ENCODE results near the gene CBX5.
"Not testable (repeated sequence)": the region's sequence is repeated elsewhere in the genome, so short reads cannot be mapped to it uniquely, and the experiment has no call there.

The CBX5 gene

GRCh38 chr12:54227927-54228326, 52.0 kb downstream of the CBX5 start:
- FAIRE-seq; DNase-seq (ENCODE audit: low spot score): not testable (repeated sequence)

DNA sequence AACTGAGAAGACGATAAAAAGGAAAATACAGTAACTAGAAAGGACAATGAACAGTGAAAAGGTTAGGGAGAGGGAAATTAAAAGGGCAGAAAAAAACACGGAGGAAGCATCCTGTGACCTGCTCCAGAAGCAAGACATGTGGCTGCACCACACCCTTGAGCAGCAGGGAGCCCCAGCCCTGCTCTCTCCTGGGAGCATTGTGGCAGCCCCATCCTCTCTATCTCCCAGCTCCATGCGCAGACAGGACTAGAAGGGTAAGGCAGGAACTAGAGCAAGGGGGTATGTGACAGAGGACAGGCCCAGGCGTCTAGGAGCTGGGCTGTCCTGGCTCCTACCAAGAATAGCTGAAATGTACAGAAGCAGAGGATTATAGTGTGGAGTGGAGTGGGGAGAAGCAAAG, 52.5 kb downstream of the CBX5 start:
- FAIRE-seq (no peak), DNase-seq (ENCODE audit: low spot score) (no peak)

- DNase-seq (ENCODE audit: low spot score) (no peak), FAIRE-seq (no peak)
Measured at GRCh38 chr12:54225666-54226065, 54.3 kb downstream of the CBX5 start.

DNA sequence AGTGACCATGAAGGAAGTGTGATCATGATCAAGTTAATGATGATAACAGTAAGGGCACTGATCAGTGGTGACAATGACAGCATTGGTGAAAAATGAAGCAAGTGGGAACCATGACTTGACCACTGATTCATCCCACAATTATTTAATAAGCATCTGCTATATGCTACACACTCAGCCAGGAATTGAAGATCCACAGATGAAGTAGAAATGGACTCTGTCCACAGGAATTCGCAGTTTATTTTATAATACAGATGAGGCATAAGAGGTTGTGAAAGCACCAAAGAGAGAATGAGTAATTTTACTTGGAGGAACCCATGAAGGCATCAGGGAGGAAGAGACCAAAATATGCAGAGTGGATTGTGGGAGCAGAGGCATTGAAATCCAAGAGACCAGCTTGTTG, 57.3 kb downstream of the CBX5 start:
- DNase-seq (ENCODE audit: low spot score): peak; percentile 95
- peak; percentile 96 for FAIRE-seq

DNA sequence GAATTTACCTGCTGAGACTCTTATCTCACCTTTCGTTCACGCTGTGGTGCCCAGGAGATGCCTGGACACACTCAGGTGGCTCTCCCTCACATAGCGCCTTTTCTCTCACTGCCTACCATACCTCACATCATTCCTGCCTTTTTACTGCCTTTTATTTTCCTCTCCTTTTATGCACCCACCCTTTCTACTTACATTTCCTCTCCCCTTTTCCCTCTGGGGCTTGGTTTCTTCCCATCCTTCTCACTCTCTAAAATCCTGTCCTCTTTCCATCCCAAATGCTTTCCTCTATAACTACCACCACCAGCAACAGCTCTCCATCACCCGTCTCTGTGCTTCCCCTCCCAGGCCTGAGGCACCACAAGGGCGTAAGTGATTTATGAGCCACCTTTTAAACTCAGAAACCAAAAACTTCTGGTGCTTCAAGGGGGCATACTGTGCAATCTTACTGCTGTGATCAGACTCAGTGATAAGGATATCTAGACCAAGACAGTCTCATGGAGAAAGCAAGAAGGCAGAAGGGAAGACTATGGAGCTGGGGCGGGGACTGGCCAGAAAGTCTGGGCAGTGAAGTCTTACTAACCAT, 58.4 kb downstream of the CBX5 start:
- FAIRE-seq (no peak), DNase-seq (ENCODE audit: low spot score) (no peak)

GRCh38 chr12:54220567-54220966, 59.4 kb downstream of the CBX5 start:
- DNase-seq (ENCODE audit: low spot score) (no peak), FAIRE-seq (no peak)

DNA sequence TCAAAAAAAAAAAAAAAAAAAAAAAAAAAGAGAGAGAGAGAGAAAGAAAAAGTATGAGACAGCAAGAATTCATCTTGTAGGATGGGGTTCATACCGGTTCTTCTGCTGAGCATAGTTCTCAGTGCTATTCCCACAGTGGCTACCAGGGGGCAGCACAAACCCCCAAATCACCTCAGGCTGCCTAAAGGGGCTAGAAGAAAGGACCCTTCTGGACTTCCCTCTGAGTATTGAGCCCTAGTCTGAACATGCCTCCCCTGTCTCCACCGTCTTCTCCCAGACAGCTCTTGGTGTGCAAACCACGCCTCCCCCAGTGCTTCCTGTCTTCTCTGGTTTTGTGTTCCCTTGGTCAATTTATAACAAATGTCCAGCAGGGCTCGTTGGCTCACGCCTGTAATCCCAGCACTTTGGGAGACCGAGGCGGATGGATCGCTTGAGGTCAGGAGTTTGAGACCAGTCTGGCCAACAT, 59.8 kb downstream of the CBX5 start:
- no peak for FAIRE-seq
- peak; percentile 84 for DNase-seq (ENCODE audit: low spot score)

DNA sequence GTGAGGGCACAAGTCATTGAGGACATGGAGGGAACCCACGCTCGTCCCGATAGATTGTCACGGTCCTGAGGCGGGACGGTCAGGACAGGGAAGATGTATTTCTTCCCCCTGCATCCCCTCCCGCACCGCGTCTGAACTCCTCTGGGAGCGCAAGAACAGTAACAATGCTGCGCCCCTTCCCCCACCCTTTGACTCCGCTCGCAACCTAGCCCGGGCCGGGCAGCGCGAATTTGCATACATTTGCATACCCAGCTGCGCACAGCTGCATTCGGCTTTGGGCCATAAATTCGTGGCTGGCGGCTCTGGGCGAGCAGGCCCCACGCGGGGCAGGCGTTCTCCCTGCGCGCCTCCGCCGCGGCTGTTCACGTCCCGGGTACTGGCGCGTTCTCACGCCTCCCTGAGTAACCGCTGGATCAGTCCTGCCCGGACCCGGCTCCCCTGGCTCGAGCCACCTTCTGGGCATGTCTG, 62.1 kb downstream of the CBX5 start:
- no peak for FAIRE-seq
- no peak for DNase-seq (ENCODE audit: low spot score)

- no peak for FAIRE-seq
- DNase-seq (ENCODE audit: low spot score): peak; percentile 60
Measured at GRCh38 chr12:54216797-54217661, 62.9 kb downstream of the CBX5 start.

GRCh38 chr12:54215989-54216796, 63.7 kb downstream of the CBX5 start:
- FAIRE-seq (no peak), DNase-seq (ENCODE audit: low spot score) (no peak)

- peak; percentile 87 for DNase-seq (ENCODE audit: low spot score)
- no peak for FAIRE-seq
Measured at GRCh38 chr12:54214553-54215406, 65.1 kb downstream of the CBX5 start.

GRCh38 chr12:54213079-54213478, 66.8 kb downstream of the CBX5 start:
- DNase-seq (ENCODE audit: low spot score): no peak
- no peak for FAIRE-seq

- DNase-seq (ENCODE audit: low spot score): no peak
- no peak for FAIRE-seq
Measured at GRCh38 chr12:54211920-54212319, 68.0 kb downstream of the CBX5 start.

DNA sequence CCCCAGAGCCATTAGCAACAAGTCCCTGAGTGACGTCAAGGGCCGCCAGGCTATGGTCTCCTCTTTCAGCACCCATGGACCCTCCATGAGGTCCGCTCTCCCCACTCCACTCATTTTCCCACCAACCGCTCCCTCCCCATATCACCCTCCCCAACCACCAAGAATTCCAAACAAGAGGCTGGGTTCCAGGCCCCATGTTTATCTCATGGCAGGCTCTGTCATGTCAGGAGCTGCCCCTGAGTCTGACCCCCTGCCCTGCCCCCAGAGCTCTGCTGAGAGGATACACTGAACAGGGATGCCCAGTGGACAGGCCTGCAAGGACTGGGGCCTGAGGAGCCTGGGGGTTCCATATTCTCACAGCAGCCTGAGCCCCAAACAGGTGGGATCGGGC, 69.5 kb downstream of the CBX5 start:
- DNase-seq (ENCODE audit: low spot score) (no peak), FAIRE-seq (no peak)

DNA sequence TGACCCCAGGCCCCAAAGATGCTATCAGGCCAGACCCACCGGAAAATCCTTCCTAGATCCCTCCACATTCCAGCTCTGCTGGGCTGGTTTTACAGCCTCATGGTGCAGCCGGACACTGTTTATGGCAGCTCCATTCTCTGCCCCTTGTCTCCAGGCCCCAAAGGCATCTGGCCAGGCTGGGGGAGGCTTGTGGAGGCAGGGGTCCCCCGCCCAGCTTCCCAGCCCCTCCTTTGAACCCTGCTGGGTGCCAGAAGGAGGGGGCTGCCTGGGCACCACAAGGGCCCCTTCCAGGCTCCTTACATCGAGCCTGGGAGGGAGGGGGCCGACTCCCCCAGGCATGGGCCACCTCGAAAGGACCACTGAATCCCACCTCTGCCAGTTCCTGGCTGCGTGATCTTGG, 71.3 kb downstream of the CBX5 start:
- FAIRE-seq: no peak

DNA sequence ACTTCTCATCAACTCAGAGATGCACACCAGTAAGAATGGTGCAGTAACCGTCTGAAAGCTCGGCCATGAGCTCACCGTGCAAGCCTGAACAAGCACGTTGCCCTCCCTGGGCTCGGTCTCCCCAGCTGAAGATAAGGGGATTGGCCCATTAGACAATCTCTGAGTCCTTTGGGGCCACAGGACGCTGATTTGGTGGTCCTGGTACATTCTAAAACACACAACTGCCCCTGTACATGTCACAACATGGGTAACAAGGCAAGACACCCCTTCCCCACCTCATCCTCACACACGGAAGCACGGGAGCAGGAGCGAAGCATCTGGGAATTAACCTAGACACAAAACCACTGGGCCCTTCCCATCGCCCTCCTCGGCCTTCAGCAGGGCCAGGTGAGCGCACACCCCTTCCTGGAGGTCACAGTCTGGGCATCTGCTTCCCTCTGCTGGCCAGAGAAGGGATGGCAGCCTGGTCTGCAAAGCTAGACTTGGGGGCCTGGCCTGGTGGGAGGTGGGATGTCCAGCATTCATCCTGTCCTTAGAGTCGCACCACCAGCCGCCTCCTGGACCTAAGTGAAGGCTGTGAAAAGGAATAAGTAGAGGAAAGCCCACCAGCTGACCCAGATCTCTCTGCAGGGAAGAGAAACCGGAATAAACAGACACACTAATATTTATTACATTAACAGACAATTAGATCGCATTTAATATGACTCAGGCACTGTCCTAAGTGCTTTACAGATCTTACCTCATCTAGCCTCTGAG, 72.2 kb downstream of the CBX5 start:
- DNase-seq (ENCODE audit: low spot score) (peak; percentile 42), FAIRE-seq (no peak)

More for the DNA sequence above, 71.3 kb downstream of the CBX5 start:
- DNase-seq (ENCODE audit: low spot score): no peak

- DNase-seq (ENCODE audit: low spot score) (no peak), FAIRE-seq (no peak)
Measured at GRCh38 chr12:54206791-54207190, 73.1 kb downstream of the CBX5 start.

GRCh38 chr12:54204316-54204715, 75.6 kb downstream of the CBX5 start:
- DNase-seq (ENCODE audit: low spot score) (no peak), FAIRE-seq (no peak)

GRCh38 chr12:54201001-54201794, 78.7 kb downstream of the CBX5 start:
- DNase-seq (ENCODE audit: low spot score) (peak; percentile 49), FAIRE-seq (no peak)
